ENCODE measurements around the gene ZBTB37.

The ZBTB37 gene

DNA sequence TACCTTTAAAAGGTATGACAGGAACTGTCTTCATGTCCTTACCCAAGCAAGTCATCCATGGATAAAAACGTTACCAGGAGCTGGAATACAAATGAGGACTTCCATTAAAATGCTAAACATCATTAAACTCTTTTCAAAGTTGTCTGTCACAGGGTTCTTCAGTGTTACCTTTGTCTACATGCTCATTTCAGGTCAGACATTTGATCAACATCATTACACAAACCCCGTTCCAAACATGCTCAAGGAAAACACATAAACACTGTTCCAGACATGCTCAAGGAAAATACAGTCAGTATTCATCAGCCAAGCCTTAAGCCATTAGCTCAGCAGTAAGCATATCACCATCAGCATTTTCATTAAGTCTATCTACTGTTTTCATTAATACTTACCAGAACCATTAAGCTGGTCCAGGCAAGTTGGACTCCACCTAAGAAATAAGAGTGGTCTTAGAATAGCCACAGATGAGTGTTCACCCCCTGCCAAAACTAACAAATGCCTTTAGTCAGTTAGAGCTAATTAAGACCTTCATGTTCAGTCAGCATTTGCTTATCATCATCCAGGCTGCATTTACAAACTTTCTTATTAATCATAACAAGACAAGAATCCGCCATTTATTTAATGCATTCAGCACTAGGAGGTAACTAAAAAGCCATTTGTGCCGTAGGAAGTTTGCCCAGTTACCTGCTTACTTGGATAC lies 2.6 kb upstream of the ZBTB37 start:
- TF ChIP-seq RAD21 (IDR thresholded peaks at IDR 0.05; ENCODE audit: low read depth) (no peak), CEBPB (IDR thresholded peaks at IDR 0.05) (no peak), EP300 (IDR thresholded peaks at IDR 0.05; ENCODE audit: borderline replicate concordance) (no peak), EGR1 (IDR thresholded peaks at IDR 0.05) (no peak), YY1 (IDR thresholded peaks at IDR 0.05; ENCODE audit: low read depth) (no peak), TAF1 (IDR thresholded peaks at IDR 0.05; ENCODE audit: low read depth) (no peak), CREB1 (IDR thresholded peaks at IDR 0.05; ENCODE audit: low read depth) (no peak), FOXM1 (IDR thresholded peaks at IDR 0.05; ENCODE audit: borderline replicate concordance, low read depth) (no peak), TEAD4 (IDR thresholded peaks at IDR 0.05) (no peak), ZBTB7A (IDR thresholded peaks at IDR 0.05; ENCODE audit: low read depth) (no peak), TCF12 (IDR thresholded peaks at IDR 0.05; ENCODE audit: low read depth) (no peak), MAX (IDR thresholded peaks at IDR 0.05) (no peak), NFIC (IDR thresholded peaks at IDR 0.05) (no peak)
- TF ChIP-seq, protein P1, sequence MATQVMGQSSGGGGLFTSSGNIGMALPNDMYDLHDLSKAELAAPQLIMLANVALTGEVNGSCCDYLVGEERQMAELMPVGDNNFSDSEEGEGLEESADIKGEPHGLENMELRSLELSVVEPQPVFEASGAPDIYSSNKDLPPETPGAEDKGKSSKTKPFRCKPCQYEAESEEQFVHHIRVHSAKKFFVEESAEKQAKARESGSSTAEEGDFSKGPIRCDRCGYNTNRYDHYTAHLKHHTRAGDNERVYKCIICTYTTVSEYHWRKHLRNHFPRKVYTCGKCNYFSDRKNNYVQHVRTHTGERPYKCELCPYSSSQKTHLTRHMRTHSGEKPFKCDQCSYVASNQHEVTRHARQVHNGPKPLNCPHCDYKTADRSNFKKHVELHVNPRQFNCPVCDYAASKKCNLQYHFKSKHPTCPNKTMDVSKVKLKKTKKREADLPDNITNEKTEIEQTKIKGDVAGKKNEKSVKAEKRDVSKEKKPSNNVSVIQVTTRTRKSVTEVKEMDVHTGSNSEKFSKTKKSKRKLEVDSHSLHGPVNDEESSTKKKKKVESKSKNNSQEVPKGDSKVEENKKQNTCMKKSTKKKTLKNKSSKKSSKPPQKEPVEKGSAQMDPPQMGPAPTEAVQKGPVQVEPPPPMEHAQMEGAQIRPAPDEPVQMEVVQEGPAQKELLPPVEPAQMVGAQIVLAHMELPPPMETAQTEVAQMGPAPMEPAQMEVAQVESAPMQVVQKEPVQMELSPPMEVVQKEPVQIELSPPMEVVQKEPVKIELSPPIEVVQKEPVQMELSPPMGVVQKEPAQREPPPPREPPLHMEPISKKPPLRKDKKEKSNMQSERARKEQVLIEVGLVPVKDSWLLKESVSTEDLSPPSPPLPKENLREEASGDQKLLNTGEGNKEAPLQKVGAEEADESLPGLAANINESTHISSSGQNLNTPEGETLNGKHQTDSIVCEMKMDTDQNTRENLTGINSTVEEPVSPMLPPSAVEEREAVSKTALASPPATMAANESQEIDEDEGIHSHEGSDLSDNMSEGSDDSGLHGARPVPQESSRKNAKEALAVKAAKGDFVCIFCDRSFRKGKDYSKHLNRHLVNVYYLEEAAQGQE (IDR thresholded peaks at IDR 0.05; ENCODE audit: low read depth): no peak
- TF ChIP-seq, protein P2, sequence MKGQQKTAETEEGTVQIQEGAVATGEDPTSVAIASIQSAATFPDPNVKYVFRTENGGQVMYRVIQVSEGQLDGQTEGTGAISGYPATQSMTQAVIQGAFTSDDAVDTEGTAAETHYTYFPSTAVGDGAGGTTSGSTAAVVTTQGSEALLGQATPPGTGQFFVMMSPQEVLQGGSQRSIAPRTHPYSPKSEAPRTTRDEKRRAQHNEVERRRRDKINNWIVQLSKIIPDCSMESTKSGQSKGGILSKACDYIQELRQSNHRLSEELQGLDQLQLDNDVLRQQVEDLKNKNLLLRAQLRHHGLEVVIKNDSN (IDR thresholded peaks at IDR 0.05): no peak

DNA sequence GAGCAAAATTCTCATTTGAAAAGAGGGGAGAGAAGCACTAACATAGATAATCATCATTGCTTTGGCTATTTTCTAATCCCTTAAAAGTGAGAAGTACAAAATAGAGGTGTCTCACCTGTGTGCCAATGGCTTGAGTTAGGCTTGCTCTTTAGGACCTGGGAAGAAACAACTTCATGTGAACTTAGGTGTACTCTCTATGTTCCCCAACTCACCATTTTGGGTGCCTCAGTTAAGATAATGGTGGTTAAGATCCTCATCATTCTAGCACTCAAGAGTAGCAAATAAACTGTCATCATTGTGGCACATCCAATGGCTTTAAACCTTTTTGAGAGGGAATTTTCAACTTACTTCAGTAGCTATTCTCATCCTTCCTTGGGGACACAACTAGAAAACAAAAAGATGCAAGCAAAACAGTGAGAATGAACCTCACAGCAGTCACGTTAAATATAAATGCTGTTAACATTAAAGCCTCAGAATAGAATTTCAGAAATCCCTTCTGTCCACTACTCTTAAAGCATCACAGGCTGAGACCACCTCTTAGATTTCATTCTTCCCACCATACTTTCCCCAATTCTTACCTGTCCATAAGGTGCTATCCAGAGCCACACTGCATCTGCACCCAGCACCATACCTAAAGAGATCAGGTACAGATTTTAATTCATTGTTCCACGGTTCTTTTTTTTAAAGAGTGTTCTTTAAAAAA lies 1.6 kb upstream of the ZBTB37 start:
- no peak for TF ChIP-seq TCF12 (IDR thresholded peaks at IDR 0.05; ENCODE audit: low read depth)
- TF ChIP-seq NFIC (IDR thresholded peaks at IDR 0.05): no peak
- no peak for TF ChIP-seq CEBPB (IDR thresholded peaks at IDR 0.05)
- TF ChIP-seq, protein P2 (IDR thresholded peaks at IDR 0.05): no peak
- TF ChIP-seq FOXM1 (IDR thresholded peaks at IDR 0.05; ENCODE audit: borderline replicate concordance, low read depth): no peak
- no peak for TF ChIP-seq ZBTB7A (IDR thresholded peaks at IDR 0.05; ENCODE audit: low read depth)
- no peak for TF ChIP-seq TAF1 (IDR thresholded peaks at IDR 0.05; ENCODE audit: low read depth)
- TF ChIP-seq EP300 (IDR thresholded peaks at IDR 0.05; ENCODE audit: borderline replicate concordance): no peak
- TF ChIP-seq MAX (IDR thresholded peaks at IDR 0.05): no peak
- TF ChIP-seq YY1 (IDR thresholded peaks at IDR 0.05; ENCODE audit: low read depth): no peak
- TF ChIP-seq, protein P1 (IDR thresholded peaks at IDR 0.05; ENCODE audit: low read depth): no peak

GRCh38 chr1:173867141-173867752 lies 933 bp upstream of the ZBTB37 start:
- TF ChIP-seq TEAD4 (IDR thresholded peaks at IDR 0.05) (peak; percentile 25), EGR1 (IDR thresholded peaks at IDR 0.05) (no peak)

GRCh38 chr1:173867753-173868265 lies 371 bp upstream of the ZBTB37 start, which contains the start of gene GAS5:
TSS of gene GAS5 (minus strand) at chr1:173867989.
- TF ChIP-seq NFIC (IDR thresholded peaks at IDR 0.05) (no peak), EP300 (IDR thresholded peaks at IDR 0.05; ENCODE audit: borderline replicate concordance) (no peak; the same call in 1 of the 2 replicates), YY1 (IDR thresholded peaks at IDR 0.05; ENCODE audit: low read depth) (peak; percentile 85), CREB1 (IDR thresholded peaks at IDR 0.05; ENCODE audit: low read depth) (peak; percentile 78), MAX (IDR thresholded peaks at IDR 0.05) (peak; percentile 93), CEBPB (IDR thresholded peaks at IDR 0.05) (peak; percentile 15; the same call in 1 of the 2 replicates), TEAD4 (IDR thresholded peaks at IDR 0.05) (0 out of 2 replicates have a peak, but pooled peaks have one; percentile 12), RAD21 (IDR thresholded peaks at IDR 0.05; ENCODE audit: low read depth) (no peak), TAF1 (IDR thresholded peaks at IDR 0.05; ENCODE audit: low read depth) (peak; percentile 98), ZBTB7A (IDR thresholded peaks at IDR 0.05; ENCODE audit: low read depth) (no peak), EGR1 (IDR thresholded peaks at IDR 0.05) (peak; percentile 35; the same call in 1 of the 2 replicates), TCF12 (IDR thresholded peaks at IDR 0.05; ENCODE audit: low read depth) (peak; percentile 13; the same call in 1 of the 2 replicates), FOXM1 (IDR thresholded peaks at IDR 0.05; ENCODE audit: borderline replicate concordance, low read depth) (no peak)
- TF ChIP-seq, protein P1 (IDR thresholded peaks at IDR 0.05; ENCODE audit: low read depth): no peak
- TF ChIP-seq, protein P2 (IDR thresholded peaks at IDR 0.05): peak; percentile 96
